CD4-positive, alpha-beta memory T cell (primary cell): ENCODE data around the gene CDHR1. TPM values are rescaled to one million over a fixed set of nuclear protein-coding genes. Genes with fewer than 3 reads are reported as not detected.

Experiments used
- CTCF ChIA-PET: fragments of 350-600 bp; sonication (Branson Sonifier 250); formaldehyde crosslinking; loops from one replicate; lab custom pipeline; 2021; ENCODE audit warnings: inconsistent platforms; ENCODE audit not compliant: partially characterized antibody; lab: Charles Lee
- POLR2A ChIA-PET: fragments of 350-600 bp; sonication (Branson Sonifier 250); formaldehyde crosslinking; loops from one replicate; lab custom pipeline; 2021; ENCODE audit not compliant: partially characterized antibody; lab: Charles Lee
- DNase-seq, 5 donors: peaks; one replicate each; pipeline versions ENCODE4 v3.0.0 to v3.0.0-alpha.2; 2020 to 2022; ENCODE audit warnings: mixed read lengths in 1 of 5
- H3K27ac ChIP-seq: one replicate; pipeline ENCODE4 v1.7.0; 2013; ENCODE audit warnings: low read depth, low read length
- H3K27me3 ChIP-seq: 2 replicates; pipeline ENCODE4 v1.7.0; 2013; ENCODE audit warnings: mild to moderate bottlenecking, low read length, moderate library complexity; ENCODE audit not compliant: insufficient read depth
- H3K36me3 ChIP-seq: 2 replicates; pipeline ENCODE4 v1.7.0; 2013; ENCODE audit warnings: mild to moderate bottlenecking, low read length, moderate library complexity; ENCODE audit not compliant: insufficient read depth
- H3K4me1 ChIP-seq: 2 replicates; pipeline ENCODE4 v1.7.0; 2013; ENCODE audit warnings: mild to moderate bottlenecking, low read length, moderate library complexity; ENCODE audit not compliant: insufficient read depth
- H3K4me3 ChIP-seq, 2 donors: one replicate each; pipeline ENCODE4 v1.7.0; 2013; ENCODE audit warnings: low read length in 2 of 2, mild to moderate bottlenecking in 1 of 2
- H3K9me3 ChIP-seq, 2 donors: one replicate each; pipeline ENCODE4 v1.7.0; 2013; ENCODE audit warnings: low read length in 2 of 2, control low read depth in 1 of 2; ENCODE audit not compliant: control insufficient read depth in 1 of 2
- H3K27ac Mint-ChIP-seq, 7 donors: one replicate each; pipeline ENCODE4 v1.8.0; 2020 to 2021; ENCODE audit warnings: mixed read lengths in 7 of 7, mild to moderate bottlenecking in 6 of 7, inconsistent platforms in 3 of 7, moderate library complexity in 3 of 7
- H3K27me3 Mint-ChIP-seq, 2 donors: one replicate each; pipeline ENCODE4 v1.8.0; 2020 to 2021; ENCODE audit warnings: mixed read lengths in 2 of 2
- H3K36me3 Mint-ChIP-seq, 2 donors: one replicate each; pipeline ENCODE4 v1.8.0; 2020 to 2021; ENCODE audit warnings: mixed read lengths in 2 of 2, inconsistent platforms in 1 of 2, mild to moderate bottlenecking in 1 of 2
- H3K4me1 Mint-ChIP-seq, 4 donors: one replicate each; pipeline ENCODE4 v1.8.0; 2020 to 2021; ENCODE audit warnings: mixed read lengths in 4 of 4, mild to moderate bottlenecking in 1 of 4
- H3K4me3 Mint-ChIP-seq, 8 donors: one replicate each; pipeline ENCODE4 v1.8.0; 2020 to 2021; ENCODE audit warnings: mixed read lengths in 8 of 8, mild to moderate bottlenecking in 7 of 8, moderate library complexity in 6 of 8, inconsistent platforms in 3 of 8
- H3K9me3 Mint-ChIP-seq, 8 donors: one replicate each; pipeline ENCODE4 v1.8.0; 2020 to 2021; ENCODE audit warnings: mixed read lengths in 8 of 8, mild to moderate bottlenecking in 5 of 8, inconsistent platforms in 3 of 8, moderate library complexity in 1 of 8
- intact Hi-C: fragments of 100-400 bp; cut with micrococcal nuclease; formaldehyde crosslinking; loops from one replicate; pipeline ENCODE4 v1.15.1; 2023
- polyA plus RNA-seq, 2 donors: library from polyadenylated mRNA; unstranded; fragments of 300-500 nt; fragmentation: Illumina TruSeq; gene quantifications; one replicate each; pipeline ENCODE4 v1.2.3, GENCODE V29; 2021
- total RNA-seq, 2 experiments: library from RNA; stranded (reverse); gene quantifications; one replicate each; pipeline ENCODE4 v1.2.3, GENCODE V29; 2021

CDHR1 gene
- total and polyA plus RNA-seq, 4 experiments from 2014 or later = 0.12 to 0.17 TPM; not detected in 2

GRCh38 chr10:84213076-84213475, 18.7 kb downstream of the CDHR1 start:
- H3K9me3 Mint-ChIP-seq = peaks cover 0 to 1% (median 0%) of the 10 kb centered on the region in 8 donors
- H3K27me3 Mint-ChIP-seq = peaks cover 3 to 11% of the 10 kb centered on the region in 2 donors
- DNase-seq = no peak
- intact Hi-C loops = no loop called here
- Histone ChIP-seq H3K27me3 (no peaks in the 10 kb centered on the region), H3K4me1 (no peaks in the 10 kb centered on the region), H3K4me3 (no peak overlapping the region), H3K36me3 (no peaks in the 10 kb centered on the region), H3K9me3 (no peaks in the 10 kb centered on the region), H3K27ac (no peak overlapping the region)
- ChIA-PET POLR2A (no interaction called here), CTCF (interaction anchor here (1.6 to 2.9 kb wide), 2 partner anchors 64 to 65 kb away, joined by 5 to 17 read pairs; no protein-coding TSS in a partner anchor)
- H3K4me3 Mint-ChIP-seq = no peak overlapping the region
- no peak overlapping the region for H3K27ac Mint-ChIP-seq
- no peaks in the 10 kb centered on the region for H3K36me3 Mint-ChIP-seq
- H3K4me1 Mint-ChIP-seq = peaks cover 0 to 2% (median under 1%) of the 10 kb centered on the region in 4 donors

GRCh38 chr10:84214046-84214572, 19.8 kb downstream of the CDHR1 start:
- Histone ChIP-seq H3K27ac (no peak overlapping the region), H3K4me1 (no peaks in the 10 kb centered on the region), H3K4me3 (no peak overlapping the region), H3K27me3 (no peaks in the 10 kb centered on the region), H3K9me3 (no peaks in the 10 kb centered on the region), H3K36me3 (no peaks in the 10 kb centered on the region)
- Mint-ChIP-seq H3K9me3 (peaks cover 0 to 1% (median 0%) of the 10 kb centered on the region in 8 donors), H3K4me3 (peak overlapping the region in 2 of 8 donors; percentile 62 to 66), H3K27me3 (peaks cover 1 to 9% of the 10 kb centered on the region in 2 donors), H3K4me1 (peaks cover 0 to 2% (median under 1%) of the 10 kb centered on the region in 4 donors), H3K27ac (no peak overlapping the region), H3K36me3 (no peaks in the 10 kb centered on the region)
- intact Hi-C loops = loop anchor here (2.0 kb wide), 1 partner anchor 65 kb away; no protein-coding TSS in a partner anchor
- CTCF ChIA-PET = interaction anchor here (1.4 to 2.9 kb wide), 5 partner anchors 52 to 130 kb away, joined by 3 to 17 read pairs (median 3); no protein-coding TSS in a partner anchor
- POLR2A ChIA-PET = no interaction called here
- DNase-seq = no peak

- H3K9me3 Mint-ChIP-seq = peaks cover 0 to 6% (median 0%) of the 10 kb centered on the region in 8 donors
- ChIA-PET CTCF (interaction anchor here (0.9 to 2.9 kb wide), 6 partner anchors 10 to 131 kb away, joined by 3 to 17 read pairs (median 3); no protein-coding TSS in a partner anchor), POLR2A (no interaction called here)
- H3K4me3 Mint-ChIP-seq = peak overlapping the region in 2 of 8 donors; percentile 62 to 66
- H3K36me3 Mint-ChIP-seq = no peaks in the 10 kb centered on the region
- intact Hi-C loops = loop anchor here (2.0 kb wide), 1 partner anchor 66 kb away; no protein-coding TSS in a partner anchor
- peak in 2 of 5 donors; percentile 17 to 40 for DNase-seq
- peaks cover 0 to 2% (median under 1%) of the 10 kb centered on the region in 4 donors for H3K4me1 Mint-ChIP-seq
- peak overlapping the region in 1 of 7 donors; percentile 75 for H3K27ac Mint-ChIP-seq
- Histone ChIP-seq H3K4me3 (no peak overlapping the region), H3K4me1 (no peaks in the 10 kb centered on the region), H3K27ac (no peak overlapping the region), H3K36me3 (no peaks in the 10 kb centered on the region), H3K9me3 (no peaks in the 10 kb centered on the region), H3K27me3 (no peaks in the 10 kb centered on the region)
- H3K27me3 Mint-ChIP-seq = peaks cover 5 to 10% of the 10 kb centered on the region in 2 donors
These were observed 20.4 kb downstream of the CDHR1 start for GRCh38 chr10:84214612-84215235.

GRCh38 chr10:84216834-84217233, 22.5 kb downstream of the CDHR1 start:
- H3K27me3 ChIP-seq = no peaks in the 10 kb centered on the region
- no peaks in the 10 kb centered on the region for H3K9me3 ChIP-seq
- H3K27ac Mint-ChIP-seq = no peak overlapping the region
- H3K4me3 Mint-ChIP-seq = no peak overlapping the region
- peaks cover 0 to 2% (median under 1%) of the 10 kb centered on the region in 4 donors for H3K4me1 Mint-ChIP-seq
- intact Hi-C loops = no loop called here
- no peak for DNase-seq
- H3K9me3 Mint-ChIP-seq = peaks cover 0 to 6% (median 0%) of the 10 kb centered on the region in 8 donors
- H3K4me1 ChIP-seq = no peaks in the 10 kb centered on the region
- H3K27ac ChIP-seq = no peak overlapping the region
- H3K27me3 Mint-ChIP-seq = peaks cover 9% of the 10 kb centered on the region in 2 donors
- ChIA-PET POLR2A (no interaction called here), CTCF (interaction anchor here (1.8 kb wide), 1 partner anchor 11 kb away, joined by 7 read pairs; no protein-coding TSS in a partner anchor)
- no peaks in the 10 kb centered on the region for H3K36me3 Mint-ChIP-seq
- H3K36me3 ChIP-seq = no peaks in the 10 kb centered on the region
- H3K4me3 ChIP-seq = no peak overlapping the region

GRCh38 chr10:84217746-84218145, 23.4 kb downstream of the CDHR1 start:
- Mint-ChIP-seq H3K27me3 (peaks cover 3 to 10% of the 10 kb centered on the region in 2 donors), H3K36me3 (no peaks in the 10 kb centered on the region), H3K4me3 (no peak overlapping the region), H3K27ac (no peak overlapping the region), H3K9me3 (peaks cover 0 to 6% (median 0%) of the 10 kb centered on the region in 8 donors), H3K4me1 (peaks cover 0 to 2% (median under 1%) of the 10 kb centered on the region in 4 donors)
- H3K4me1 ChIP-seq = no peaks in the 10 kb centered on the region
- POLR2A ChIA-PET = no interaction called here
- H3K9me3 ChIP-seq = no peaks in the 10 kb centered on the region
- no peak overlapping the region for H3K4me3 ChIP-seq
- CTCF ChIA-PET = no interaction called here
- no peak overlapping the region for H3K27ac ChIP-seq
- intact Hi-C loops = no loop called here
- no peaks in the 10 kb centered on the region for H3K36me3 ChIP-seq
- DNase-seq = no peak
- peaks cover under 1% of the 10 kb centered on the region for H3K27me3 ChIP-seq

- Histone ChIP-seq H3K27ac (no peak overlapping the region), H3K36me3 (no peaks in the 10 kb centered on the region), H3K9me3 (no peaks in the 10 kb centered on the region), H3K27me3 (peaks cover 4% of the 10 kb centered on the region), H3K4me3 (no peak overlapping the region), H3K4me1 (no peaks in the 10 kb centered on the region)
- ChIA-PET CTCF (no interaction called here), POLR2A (no interaction called here)
- Mint-ChIP-seq H3K27me3 (peaks cover 6 to 25% of the 10 kb centered on the region in 2 donors), H3K27ac (no peak overlapping the region), H3K4me1 (no peaks in the 10 kb centered on the region), H3K9me3 (peaks cover 0 to 6% (median 0%) of the 10 kb centered on the region in 8 donors), H3K36me3 (no peaks in the 10 kb centered on the region), H3K4me3 (no peak overlapping the region)
- intact Hi-C loops = no loop called here
- no peak for DNase-seq
These were observed 27.6 kb downstream of the CDHR1 start for GRCh38 chr10:84221916-84222315.

GRCh38 chr10:84224411-84225028, 30.2 kb downstream of the CDHR1 start:
- no peak overlapping the region for H3K4me3 ChIP-seq
- H3K36me3 ChIP-seq = no peaks in the 10 kb centered on the region
- ChIA-PET POLR2A (no interaction called here), CTCF (no interaction called here)
- no peaks in the 10 kb centered on the region for H3K4me1 ChIP-seq
- H3K9me3 Mint-ChIP-seq = peaks cover 0 to 4% (median 0%) of the 10 kb centered on the region in 8 donors
- H3K4me1 Mint-ChIP-seq = no peaks in the 10 kb centered on the region
- intact Hi-C loops = no loop called here
- no peak overlapping the region for H3K27ac Mint-ChIP-seq
- DNase-seq = no peak
- no peak overlapping the region for H3K4me3 Mint-ChIP-seq
- no peaks in the 10 kb centered on the region for H3K36me3 Mint-ChIP-seq
- H3K27ac ChIP-seq = no peak overlapping the region
- H3K27me3 ChIP-seq = peaks cover 4% of the 10 kb centered on the region
- H3K27me3 Mint-ChIP-seq = peaks cover 5 to 28% of the 10 kb centered on the region in 2 donors
- H3K9me3 ChIP-seq = no peaks in the 10 kb centered on the region
